ENCODE data around the gene CSRNP3. TPM values are rescaled to one million over a fixed set of nuclear protein-coding genes. Genes with fewer than 3 reads are reported as not detected.

The CSRNP3 gene
- total RNA-seq, 1 experiment from 2014 or later = 0.41 TPM

- no peak overlapping the region for H2AFZ ChIP-seq
- ChIA-PET POLR2A (ENCODE audit: unreplicated experiment) (no interaction called here), CTCF (no interaction called here)
- H4K20me1 ChIP-seq (ENCODE audit: insufficient read depth) = no peaks in the 10 kb centered on the region
- H3K27me3 ChIP-seq (ENCODE audit: insufficient read depth, low read depth) = no peaks in the 10 kb centered on the region
- DNase-seq = no peak
- no peaks in the 10 kb centered on the region for H3K79me2 ChIP-seq (ENCODE audit: low read depth)
- H3F3A ChIP-seq (ENCODE audit: insufficient read depth, low read depth) = no peaks in the 10 kb centered on the region
- H3K4me3 ChIP-seq = no peak overlapping the region
- H3K9me3 ChIP-seq (ENCODE audit: insufficient read depth, low read depth) = no peaks in the 10 kb centered on the region
- H3K4me1 ChIP-seq (replicated peaks; ENCODE audit: insufficient read depth) = no peaks in the 10 kb centered on the region
- no TSS peak for BruUV-seq (replicated peaks)
- intact Hi-C loops (cut with micrococcal nuclease; ENCODE audit: unreplicated experiment) = no loop called here
- no peaks in the 10 kb centered on the region for H3K36me3 ChIP-seq (ENCODE audit: low read depth)
- H3K4me2 ChIP-seq = no peak overlapping the region
- TF ChIP-seq EZH2 (IDR thresholded peaks at IDR 0.05; ENCODE audit: low read depth) (no peak), CTCF (conservative IDR thresholded peaks at IDR 0.05) (no peak)
- H3K9me2 ChIP-seq (ENCODE audit: insufficient read depth) = no peaks in the 10 kb centered on the region
- no peak overlapping the region for H3K27ac ChIP-seq
Observed at GRCh38 chr2:165636959-165637358, 167.5 kb downstream of the CSRNP3 start.

GRCh38 chr2:165637396-165637795, 167.9 kb downstream of the CSRNP3 start:
- DNase-seq = no peak
- H3K9me2 ChIP-seq (ENCODE audit: insufficient read depth) = no peaks in the 10 kb centered on the region
- TF ChIP-seq CTCF (conservative IDR thresholded peaks at IDR 0.05) (no peak), EZH2 (IDR thresholded peaks at IDR 0.05; ENCODE audit: low read depth) (no peak)
- intact Hi-C loops (cut with micrococcal nuclease; ENCODE audit: unreplicated experiment) = no loop called here
- no peaks in the 10 kb centered on the region for H4K20me1 ChIP-seq (ENCODE audit: insufficient read depth)
- no peaks in the 10 kb centered on the region for H3K79me2 ChIP-seq (ENCODE audit: low read depth)
- H3K4me1 ChIP-seq (replicated peaks; ENCODE audit: insufficient read depth) = no peaks in the 10 kb centered on the region
- H3K4me3 ChIP-seq = no peak overlapping the region
- no peaks in the 10 kb centered on the region for H3F3A ChIP-seq (ENCODE audit: insufficient read depth, low read depth)
- H3K9me3 ChIP-seq (ENCODE audit: insufficient read depth, low read depth) = no peaks in the 10 kb centered on the region
- H3K36me3 ChIP-seq (ENCODE audit: low read depth) = no peaks in the 10 kb centered on the region
- H3K27me3 ChIP-seq (ENCODE audit: insufficient read depth, low read depth) = no peaks in the 10 kb centered on the region
- no TSS peak for BruUV-seq (replicated peaks)
- no peak overlapping the region for H2AFZ ChIP-seq
- H3K27ac ChIP-seq = no peak overlapping the region
- no peak overlapping the region for H3K4me2 ChIP-seq
- CTCF ChIA-PET = no interaction called here
- POLR2A ChIA-PET (ENCODE audit: unreplicated experiment) = no interaction called here

- ChIA-PET CTCF (no interaction called here), POLR2A (ENCODE audit: unreplicated experiment) (no interaction called here)
- no peaks in the 10 kb centered on the region for H3K79me2 ChIP-seq (ENCODE audit: low read depth)
- no peak overlapping the region for H3K4me2 ChIP-seq
- H3K9me2 ChIP-seq (ENCODE audit: insufficient read depth) = no peaks in the 10 kb centered on the region
- no peaks in the 10 kb centered on the region for H3F3A ChIP-seq (ENCODE audit: insufficient read depth, low read depth)
- H4K20me1 ChIP-seq (ENCODE audit: insufficient read depth) = no peaks in the 10 kb centered on the region
- BruUV-seq (replicated peaks) = no TSS peak
- intact Hi-C loops (cut with micrococcal nuclease; ENCODE audit: unreplicated experiment) = no loop called here
- H3K4me3 ChIP-seq = no peak overlapping the region
- no peak overlapping the region for H3K27ac ChIP-seq
- no peaks in the 10 kb centered on the region for H3K27me3 ChIP-seq (ENCODE audit: insufficient read depth, low read depth)
- no peaks in the 10 kb centered on the region for H3K4me1 ChIP-seq (replicated peaks; ENCODE audit: insufficient read depth)
- TF ChIP-seq CTCF (conservative IDR thresholded peaks at IDR 0.05) = no peak
- TF ChIP-seq EZH2 (IDR thresholded peaks at IDR 0.05; ENCODE audit: low read depth) = no peak
- H3K9me3 ChIP-seq (ENCODE audit: insufficient read depth, low read depth) = no peaks in the 10 kb centered on the region
- H2AFZ ChIP-seq = no peak overlapping the region
- no peak for DNase-seq
- no peaks in the 10 kb centered on the region for H3K36me3 ChIP-seq (ENCODE audit: low read depth)
Observed at GRCh38 chr2:165639504-165639903, 170.0 kb downstream of the CSRNP3 start.
